Choroid plexus epithelial cell (primary cell): ENCODE results near the gene AOC1.

Experiments used
- DNase-seq: peaks from one replicate; pipeline ENCODE4 v3.0.0-alpha.2; 2010; ENCODE audit warnings: low read depth
- H3K4me3 ChIP-seq: 2 replicates; pipeline ENCODE4 v1.5.1; 2011; ENCODE audit warnings: low read depth, mild to moderate bottlenecking, control low read depth, low read length, moderate library complexity
- CTCF ChIP-seq: conservative IDR thresholded peaks from 2 replicates; pipeline ENCODE4 v1.5.1; 2011; ENCODE audit warnings: low read depth, mild to moderate bottlenecking, control low read depth, inconsistent platforms, low read length, moderate library complexity

Gene AOC1

DNA sequence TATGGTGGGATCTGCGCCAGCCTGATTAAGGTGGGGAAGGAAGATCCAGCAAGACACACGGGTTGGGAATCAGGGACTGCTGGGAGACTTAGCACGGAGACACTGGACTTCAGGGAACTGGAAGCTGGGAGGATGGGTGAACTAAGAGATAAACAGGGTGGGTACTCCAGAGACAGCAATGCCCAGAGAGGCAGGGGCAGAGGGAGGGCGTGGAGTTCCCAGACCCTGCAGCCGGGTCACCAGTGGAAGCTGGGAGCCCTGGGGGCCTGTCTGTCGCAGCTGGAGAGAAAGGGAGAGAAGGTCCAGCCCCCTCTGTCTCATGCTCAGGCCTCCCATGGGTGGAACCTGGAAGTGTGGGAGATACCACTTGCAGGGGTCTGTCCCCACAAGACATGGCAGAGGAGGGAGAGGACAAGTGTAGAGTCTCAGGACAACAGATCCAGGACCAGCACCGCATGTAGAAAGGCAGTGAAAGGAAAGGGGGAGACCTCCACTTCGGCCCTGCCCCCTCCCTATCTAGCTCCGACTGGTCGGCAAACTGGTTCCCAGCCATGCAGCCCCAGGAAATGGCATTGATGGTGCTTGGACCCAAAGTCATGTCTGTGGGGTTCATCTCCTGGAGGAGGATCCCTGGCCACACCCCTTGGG lies 44.4 kb downstream of the AOC1 start:
- no peak for TF ChIP-seq CTCF
- no peak overlapping the region for H3K4me3 ChIP-seq
- DNase-seq: no peak

DNA sequence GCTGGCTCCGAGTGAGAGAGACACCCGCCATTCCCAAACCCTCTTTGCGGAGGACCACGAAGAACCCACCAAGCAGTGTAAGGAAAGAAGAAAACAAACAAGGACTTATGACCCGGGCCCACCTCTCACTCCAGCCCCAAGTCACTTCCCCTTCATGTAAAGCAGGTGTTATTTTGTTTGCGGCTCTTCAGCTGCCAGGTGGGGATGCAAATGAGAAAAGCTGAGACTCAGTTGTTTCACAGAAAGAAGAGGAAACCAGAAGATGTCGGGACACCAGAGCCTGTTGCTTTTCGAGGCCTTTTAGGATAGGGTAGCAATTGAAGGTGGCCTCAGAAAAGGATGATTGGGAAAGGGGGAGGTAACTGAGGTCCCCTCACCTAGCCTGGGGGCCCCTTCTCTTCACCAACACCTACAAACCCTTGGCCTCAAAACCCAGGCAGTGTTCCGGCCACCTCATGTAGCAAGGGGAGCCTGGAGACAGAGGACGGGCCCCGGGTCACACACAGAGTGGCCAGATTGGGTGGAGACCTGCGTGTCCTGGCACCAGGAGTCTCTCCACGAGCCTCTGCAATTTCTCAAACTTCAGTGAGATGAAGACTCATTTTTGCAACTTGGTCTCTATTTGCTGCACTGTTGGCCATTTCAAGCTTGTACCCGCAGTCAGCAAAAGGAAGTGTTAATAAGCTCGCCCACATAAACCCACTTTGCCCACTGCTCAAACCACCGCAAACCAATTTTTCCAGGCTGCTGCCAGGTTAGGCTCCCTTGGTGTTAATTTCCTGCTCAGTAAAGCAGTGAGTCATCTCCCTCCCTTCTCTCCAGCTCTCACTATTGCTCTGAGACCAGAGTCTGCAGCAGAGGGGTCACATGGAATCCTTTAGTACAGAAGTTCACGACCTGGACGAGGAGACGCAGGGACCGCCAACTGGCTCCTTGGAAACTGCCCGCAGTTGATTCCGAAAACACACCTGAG lies 45.5 kb downstream of the AOC1 start:
- TF ChIP-seq CTCF: no peak
- no peak overlapping the region for H3K4me3 ChIP-seq
- DNase-seq: peak; percentile 23

DNA sequence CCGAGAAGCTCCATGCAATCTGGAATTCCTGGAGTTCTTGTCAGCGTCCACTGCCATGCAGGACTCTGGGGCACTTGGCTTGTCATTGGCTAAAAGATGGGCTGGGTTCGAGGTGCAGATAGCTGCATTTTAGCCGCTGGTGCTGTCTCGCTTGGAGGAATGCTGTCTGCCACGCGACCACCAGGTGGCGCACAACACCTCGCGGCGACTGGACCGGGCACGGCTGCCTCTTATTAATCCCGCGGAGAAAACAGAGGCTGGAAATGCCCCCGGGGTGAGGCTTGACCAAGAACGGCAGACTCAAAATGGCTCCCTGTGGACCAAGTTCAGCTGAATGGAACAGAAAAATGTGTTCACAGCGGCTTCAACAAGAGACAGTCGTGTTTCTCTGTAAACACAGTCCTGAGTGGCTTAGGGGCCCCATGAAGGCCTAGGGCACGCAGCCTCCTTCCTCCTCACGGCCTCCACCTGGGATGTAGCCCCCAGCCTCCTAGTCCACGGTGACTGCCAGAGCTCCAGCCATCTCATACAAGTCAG lies 46.2 kb downstream of the AOC1 start:
- no peak overlapping the region for H3K4me3 ChIP-seq
- TF ChIP-seq CTCF: peak; percentile 90
- DNase-seq: peak; percentile 73

GRCh38 chr7:150900675-150901074 lies 48.4 kb downstream of the AOC1 start:
- no peak for DNase-seq
- H3K4me3 ChIP-seq: no peak overlapping the region

GRCh38 chr7:150901160-150902035 lies 49.1 kb downstream of the AOC1 start:
- no peak overlapping the region for H3K4me3 ChIP-seq
- no peak for TF ChIP-seq CTCF
- DNase-seq: peak; percentile 1

More at GRCh38 chr7:150900675-150901074, 48.4 kb downstream of the AOC1 start:
- no peak for TF ChIP-seq CTCF
